Spleen (tissue), 7 donors: ENCODE results near the gene C1QTNF8.

Experiments
- CTCF ChIP-seq, 11 experiments: fragments of 200-600 bp in 7 of 11; fragments of 450-650 bp in 4 of 11; sonication (generic) in 4 of 11; IDR thresholded peaks in 8 of 11; conservative IDR thresholded peaks in 3 of 11; 1 replicate in 7 of 11; 2 replicates in 4 of 11; pipeline versions ENCODE4 v1.4.0 to v1.8.0; 2016 to 2021; ENCODE audit warnings: antibody characterized with exemption in 11 of 11, inconsistent platforms in 4 of 11, mild to moderate bottlenecking in 1 of 11
- POLR2A ChIP-seq, 3 donors: fragments of 450-650 bp; IDR thresholded peaks; one replicate each; pipeline ENCODE4 v1.5.1; 2017; ENCODE audit warnings: antibody characterized with exemption in 3 of 3, mild to moderate bottlenecking in 1 of 3
- donor health status: DM: no; HTN: no; CAD: no; lungs with moderate emphysema.
- donor health status: DM: no; HTN: no; CAD: no.
- donor health status: DM: no; HTN: no; CAD: no.

- no peak for TF ChIP-seq CTCF (IDR thresholded peaks at IDR 0.05 in 8 of 11, conservative IDR thresholded peaks at IDR 0.05 in 3 of 11)
- no peak for TF ChIP-seq POLR2A (IDR thresholded peaks at IDR 0.05)
Measured at GRCh38 chr16:1055557-1055924, 40.5 kb downstream of the C1QTNF8 start.
